ENCODE results near the gene C16orf54. TPM values are rescaled to one million over a fixed set of nuclear protein-coding genes. Genes with fewer than 3 reads are reported as not detected.
"Not testable (repeated sequence)": the region's sequence is repeated elsewhere in the genome, so short reads cannot be mapped to it uniquely, and the experiment has no call there.

Gene C16orf54
- total RNA-seq, result 10 to 100 TPM; 39.7 to 51.2 TPM

GRCh38 chr16:29745853-29746345 lies at the start of gene C16orf54:
TSS of gene C16orf54 (minus strand) at chr16:29745990. CDS start at chr16:29744951, 1,039 bp downstream.
- H3K36me3 Mint-ChIP-seq, result peaks cover 41% of the 10 kb centered on the region
- H3K27ac Mint-ChIP-seq, result peak within 1 kb of the TSS; percentile 98

GRCh38 chr16:29794231-29794710 lies 48.5 kb upstream of the C16orf54 start:
- Mint-ChIP-seq H3K27me3 (no peaks in the 10 kb centered on the region), H3K36me3 (peaks cover 55% of the 10 kb centered on the region), H3K9me3 (ENCODE audit: low read depth) (no peaks in the 10 kb centered on the region), H3K4me1 (peaks cover 40% of the 10 kb centered on the region), H3K4me3 (no peak overlapping the region), H3K27ac (peak overlapping the region; percentile 27)
- DNase-seq, result no peak
- CTCF ChIA-PET, result interaction anchor here (1.0 to 2.1 kb wide), 6 partner anchors 9 to 93 kb away, joined by 3 to 8 read pairs (median 6); partner anchors contain the start of gene PAGR1
- no peak for ATAC-seq

More at GRCh38 chr16:29745853-29746345, at the start of gene C16orf54:
- H3K27me3 Mint-ChIP-seq, result peaks cover 3% of the 10 kb centered on the region
- ATAC-seq (peak; percentile 89), DNase-seq (peak; percentile 98)
- peak within 1 kb of the TSS; percentile 99 for H3K4me3 Mint-ChIP-seq
- H3K4me1 Mint-ChIP-seq, result peaks cover 55% of the 10 kb centered on the region
- CTCF ChIA-PET, result interaction anchor here (1.0 to 2.3 kb wide), 6 partner anchors 10 to 102 kb away, joined by 4 to 10 read pairs (median 8); partner anchors contain the start of genes KIF22 and PAGR1
- no peaks in the 10 kb centered on the region for H3K9me3 Mint-ChIP-seq (ENCODE audit: low read depth)

DNA sequence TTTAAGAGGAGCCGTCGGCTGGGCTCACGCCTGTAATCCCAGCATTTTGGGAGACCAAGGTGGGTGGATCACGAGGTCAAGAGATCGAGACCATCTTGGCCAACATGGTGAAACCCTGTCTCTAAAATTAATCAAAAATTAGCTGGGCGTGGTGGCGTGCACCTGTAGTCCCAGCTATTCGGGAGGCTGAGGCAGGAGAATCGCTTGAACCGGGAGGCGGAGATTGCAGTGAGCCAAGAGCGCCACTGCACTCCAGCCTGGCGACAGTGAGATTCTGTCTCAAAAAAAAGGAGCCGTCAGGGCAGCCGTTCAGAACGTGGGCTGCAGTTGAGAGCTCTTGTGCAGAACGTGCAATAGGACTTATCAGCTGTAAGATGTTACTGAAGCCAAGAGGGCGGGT lies 47.4 kb upstream of the C16orf54 start:
- Mint-ChIP-seq H3K36me3 (peaks cover 46% of the 10 kb centered on the region), H3K4me1 (peaks cover 42% of the 10 kb centered on the region), H3K27ac (peak overlapping the region; percentile 69)
- CTCF ChIA-PET, result interaction anchor here (1.3 to 10.5 kb wide), 3 partner anchors 11 to 92 kb away, joined by 5 to 104 read pairs (median 8); no protein-coding TSS in a partner anchor
- H3K4me3 Mint-ChIP-seq; DNase-seq; H3K27me3 Mint-ChIP-seq; H3K9me3 Mint-ChIP-seq (ENCODE audit: low read depth); ATAC-seq: not testable (repeated sequence)

DNA sequence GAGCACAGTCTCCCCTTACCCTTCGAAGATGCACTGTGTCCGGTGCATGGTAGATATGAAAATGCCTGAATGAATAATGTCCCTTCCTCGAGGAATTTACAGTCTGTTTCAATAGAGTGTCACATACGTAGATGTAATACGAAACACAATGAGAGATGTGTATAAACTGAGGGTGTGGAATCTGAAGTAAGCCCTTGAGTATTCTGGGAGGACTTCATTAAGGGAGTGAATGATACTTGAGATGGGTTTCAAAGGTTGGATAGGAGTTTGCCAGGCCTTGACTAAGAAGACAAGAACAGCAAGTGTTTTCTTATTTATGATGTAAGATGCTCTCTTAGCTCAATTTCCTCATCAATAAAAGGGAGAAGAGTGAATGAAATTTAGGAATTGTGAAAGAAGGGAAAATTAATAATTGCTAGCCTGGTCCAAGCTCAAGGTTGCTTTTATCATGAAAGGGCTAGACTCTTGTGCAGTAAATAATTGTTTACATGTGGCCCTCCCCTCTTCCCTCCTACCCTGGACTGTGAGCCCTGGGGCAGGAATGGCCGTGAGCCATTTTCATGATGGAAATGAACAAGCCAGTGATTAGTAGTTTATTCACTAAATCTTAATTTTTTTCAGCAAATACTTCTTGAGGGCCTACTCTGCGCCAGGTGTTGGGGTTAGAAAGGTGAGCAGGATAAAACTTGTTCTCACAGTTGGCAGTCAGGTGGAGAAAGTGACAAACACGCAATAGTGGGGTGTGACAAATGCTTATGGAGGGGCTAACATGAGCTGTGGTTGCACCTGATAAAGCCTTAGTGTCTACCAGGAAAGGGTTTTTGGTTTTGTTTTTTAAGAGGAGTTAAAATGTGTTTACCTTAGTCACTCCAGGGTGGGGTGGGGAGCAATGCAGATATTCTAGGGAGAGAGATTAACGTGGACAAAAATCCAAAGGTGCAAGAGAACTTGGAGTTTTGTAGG lies 46.3 kb upstream of the C16orf54 start:
- Mint-ChIP-seq H3K27me3 (no peaks in the 10 kb centered on the region), H3K9me3 (ENCODE audit: low read depth) (no peaks in the 10 kb centered on the region), H3K4me3 (peak overlapping the region; percentile 96), H3K36me3 (peaks cover 37% of the 10 kb centered on the region), H3K27ac (peak overlapping the region; percentile 96), H3K4me1 (peaks cover 42% of the 10 kb centered on the region)
- DNase-seq (no peak), ATAC-seq (no peak)
- CTCF ChIA-PET, result interaction anchor here (1.0 to 10.5 kb wide), 4 partner anchors 11 to 91 kb away, joined by 3 to 104 read pairs (median 19); no protein-coding TSS in a partner anchor

DNA sequence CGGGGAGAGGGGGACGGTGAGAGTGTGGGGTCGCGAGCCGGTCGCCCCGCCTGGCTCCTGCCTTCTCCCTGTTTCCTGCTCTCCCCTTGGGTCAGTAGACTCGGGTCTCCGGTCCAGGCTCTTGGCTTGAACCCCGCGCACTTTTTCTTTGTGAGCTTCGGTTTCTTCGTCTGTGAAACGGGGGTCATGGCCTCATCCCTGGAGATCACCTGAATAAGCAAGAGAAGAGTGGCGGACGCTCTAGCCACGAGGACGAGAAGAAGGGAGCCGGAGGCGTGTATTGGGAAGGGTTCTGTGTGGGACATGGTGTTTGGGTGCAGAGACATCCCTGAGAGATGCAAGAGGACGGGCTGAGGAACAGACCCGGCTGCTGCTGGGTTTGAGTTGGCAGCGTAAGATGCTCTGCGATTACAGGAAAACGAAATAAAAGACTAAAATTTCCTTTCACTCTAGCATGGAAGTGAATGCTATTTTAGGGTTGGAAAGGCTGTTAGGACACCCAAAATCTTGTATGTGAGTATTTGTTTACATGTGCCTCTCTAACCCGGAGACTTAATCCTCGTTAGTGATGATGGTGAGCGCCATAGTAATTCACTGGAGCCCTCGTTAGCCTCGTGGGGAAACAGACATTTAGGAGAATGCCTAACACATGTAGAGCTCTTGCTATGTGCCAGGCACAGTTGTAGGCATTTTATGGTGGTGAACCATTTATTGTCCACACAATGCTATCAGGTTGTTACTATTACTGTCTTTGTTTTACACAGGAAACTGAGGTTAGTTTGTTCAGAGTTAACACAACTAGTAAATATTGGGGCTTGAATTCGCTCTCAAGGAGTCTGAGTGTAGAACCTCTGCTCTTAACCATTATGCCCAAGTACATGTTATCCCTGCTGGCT lies 45.4 kb upstream of the C16orf54 start:
- peaks cover 29% of the 10 kb centered on the region for H3K36me3 Mint-ChIP-seq
- ATAC-seq (no peak), DNase-seq (no peak)
- no peaks in the 10 kb centered on the region for H3K27me3 Mint-ChIP-seq
- H3K9me3 Mint-ChIP-seq (ENCODE audit: low read depth), result no peaks in the 10 kb centered on the region
- peak overlapping the region; percentile 96 for H3K27ac Mint-ChIP-seq
- H3K4me3 Mint-ChIP-seq, result peak overlapping the region; percentile 96
- H3K4me1 Mint-ChIP-seq, result peaks cover 42% of the 10 kb centered on the region
- CTCF ChIA-PET, result interaction anchor here (0.6 to 10.5 kb wide), 24 partner anchors 10 to 100 kb away, joined by 3 to 104 read pairs (median 8); partner anchors contain the start of genes C16orf54, MAZ, MVP and PAGR1

GRCh38 chr16:29790183-29790948 lies 44.6 kb upstream of the C16orf54 start, which contains the start of gene KIF22:
TSS of gene KIF22 (plus strand) at chr16:29790751. CDS start at chr16:29790760, 9 bp downstream.
- peak; percentile 97 for ATAC-seq
- H3K4me3 Mint-ChIP-seq, result peak within 1 kb of the TSS; percentile 96
- CTCF ChIA-PET, result interaction anchor here (0.6 to 10.5 kb wide), 31 partner anchors 10 to 110 kb away, joined by 3 to 104 read pairs (median 4); partner anchors contain the start of genes C16orf54, MAZ, MVP and PAGR1

DNA sequence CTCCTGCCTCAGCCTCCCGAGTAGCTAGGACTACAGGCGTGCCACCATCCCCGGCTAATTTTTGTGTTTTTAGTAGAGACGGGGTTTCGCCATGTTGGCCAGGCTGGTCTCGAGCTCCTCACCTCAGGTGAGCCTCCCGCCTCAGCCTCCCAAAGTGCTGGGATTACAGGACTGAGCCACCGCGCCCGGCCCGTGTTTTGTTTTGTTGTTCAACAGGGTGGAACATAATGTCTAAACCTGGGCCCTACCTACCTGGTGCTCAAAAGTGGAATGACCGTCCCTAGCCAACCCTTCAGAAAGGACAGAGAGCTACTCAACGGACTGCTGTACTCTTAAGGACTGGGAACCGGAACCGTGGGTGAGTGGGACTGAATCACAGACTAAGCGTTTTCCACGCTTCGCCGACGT lies 44.0 kb upstream of the C16orf54 start:
- H3K4me3 Mint-ChIP-seq, result peak overlapping the region; percentile 96
- no peaks in the 10 kb centered on the region for H3K27me3 Mint-ChIP-seq
- H3K9me3 Mint-ChIP-seq (ENCODE audit: low read depth), result no peaks in the 10 kb centered on the region
- ATAC-seq (no peak), DNase-seq (no peak)
- peak overlapping the region; percentile 96 for H3K27ac Mint-ChIP-seq
- H3K36me3 Mint-ChIP-seq, result peaks cover 24% of the 10 kb centered on the region
- peaks cover 46% of the 10 kb centered on the region for H3K4me1 Mint-ChIP-seq
- CTCF ChIA-PET, result interaction anchor here (0.6 to 10.5 kb wide), 27 partner anchors 9 to 110 kb away, joined by 3 to 104 read pairs (median 5); partner anchors contain the start of genes C16orf54, MAZ, MVP and PAGR1

More at GRCh38 chr16:29790183-29790948, 44.6 kb upstream of the C16orf54 start, which contains the start of gene KIF22:
- peak; percentile 100 for DNase-seq
- Mint-ChIP-seq H3K36me3 (peaks cover 27% of the 10 kb centered on the region), H3K9me3 (ENCODE audit: low read depth) (no peaks in the 10 kb centered on the region), H3K27ac (peak within 1 kb of the TSS; percentile 96), H3K27me3 (no peaks in the 10 kb centered on the region), H3K4me1 (peaks cover 45% of the 10 kb centered on the region)

DNA sequence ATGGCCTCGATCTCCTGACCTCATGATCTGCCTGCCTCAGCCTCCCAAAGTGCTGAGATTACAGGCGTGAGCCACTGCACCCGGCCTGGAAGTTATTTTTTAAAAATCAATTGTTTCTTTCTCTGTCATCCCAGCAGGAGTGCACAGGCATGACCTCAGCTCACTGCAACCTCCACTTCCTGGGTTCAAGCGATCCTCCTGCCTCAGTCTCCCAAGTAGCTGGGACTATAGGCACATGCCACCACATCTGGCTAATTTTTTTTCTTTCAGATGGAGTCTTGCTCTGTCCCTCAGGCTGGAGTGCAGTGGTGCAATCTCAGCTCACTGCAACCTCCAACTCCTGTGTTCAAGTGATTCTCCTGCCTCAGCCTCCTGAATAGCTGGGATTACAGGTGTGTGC lies 41.4 kb upstream of the C16orf54 start:
- ATAC-seq; H3K9me3 Mint-ChIP-seq (ENCODE audit: low read depth); H3K27me3 Mint-ChIP-seq; H3K27ac Mint-ChIP-seq; DNase-seq; H3K4me3 Mint-ChIP-seq; H3K36me3 Mint-ChIP-seq: not testable (repeated sequence)
- H3K4me1 Mint-ChIP-seq, result peaks cover 35% of the 10 kb centered on the region
- CTCF ChIA-PET, result interaction anchor here (2.7 to 10.5 kb wide), 3 partner anchors 32 to 86 kb away, joined by 10 to 104 read pairs (median 24); partner anchors contain the start of gene C16orf54

- DNase-seq, result peak; percentile 84
- peak overlapping the region; percentile 73 for H3K27ac Mint-ChIP-seq
- H3K36me3 Mint-ChIP-seq, result no peaks in the 10 kb centered on the region
- no peaks in the 10 kb centered on the region for H3K9me3 Mint-ChIP-seq (ENCODE audit: low read depth)
- H3K4me1 Mint-ChIP-seq, result peaks cover 26% of the 10 kb centered on the region
- CTCF ChIA-PET, result interaction anchor here (0.6 to 10.5 kb wide), 34 partner anchors 8 to 270 kb away, joined by 3 to 104 read pairs (median 4); partner anchors contain the start of genes C16orf54, CDIPT, HIRIP3 and INO80E
- peak overlapping the region; percentile 55 for H3K4me3 Mint-ChIP-seq
- peak; percentile 94 for ATAC-seq
- peaks cover 7% of the 10 kb centered on the region for H3K27me3 Mint-ChIP-seq
These were observed 39.2 kb upstream of the C16orf54 start for GRCh38 chr16:29784901-29785500.

GRCh38 chr16:29784157-29784556 lies 38.4 kb upstream of the C16orf54 start:
- DNase-seq (no peak), ATAC-seq (peak; percentile 31)
- H3K4me1 Mint-ChIP-seq, result peaks cover 22% of the 10 kb centered on the region
- no peaks in the 10 kb centered on the region for H3K9me3 Mint-ChIP-seq (ENCODE audit: low read depth)
- no peak overlapping the region for H3K4me3 Mint-ChIP-seq
- CTCF ChIA-PET, result interaction anchor here (0.8 to 10.5 kb wide), 22 partner anchors 7 to 105 kb away, joined by 3 to 104 read pairs (median 8); partner anchors contain the start of genes MVP, PAGR1, QPRT and ZG16
- H3K36me3 Mint-ChIP-seq, result no peaks in the 10 kb centered on the region
- peak overlapping the region; percentile 21 for H3K27ac Mint-ChIP-seq
- peaks cover 10% of the 10 kb centered on the region for H3K27me3 Mint-ChIP-seq
